Endothelial cell of umbilical vein (primary cell): ENCODE measurements around the gene SLC44A1. TPM values are rescaled to one million over a fixed set of nuclear protein-coding genes. Genes with fewer than 3 reads are reported as not detected.

ENCODE experiments used
- BruUV-seq: library from RNA; stranded (reverse); fragments of 400-500 nt; replicated peaks from 2 replicates; lab custom pipeline; 2021; lab: Mats Ljungman, UMichigan
- CTCF ChIA-PET: fragments of 300-600, 350-600 bp; sonication (Branson Sonifier 250); formaldehyde crosslinking; loops from one replicate; lab custom pipeline; 2021; ENCODE audit warnings: antibody characterized with exemption, inconsistent platforms; lab: Charles Lee
- POLR2A ChIA-PET: fragments of 300-600, 350-600 bp; sonication (Branson Sonifier 250); formaldehyde crosslinking; loops from one replicate; lab custom pipeline; 2021; ENCODE audit warnings: antibody characterized with exemption, inconsistent platforms; lab: Charles Lee
- DNase-seq: peaks from one replicate; pipeline ENCODE4 v3.0.0-alpha.2; 2011; ENCODE audit warnings: low read depth, low spot score
- FAIRE-seq: peaks from 2 replicates; lab custom pipeline; 2011; peaks lifted over from hg19 to GRCh38; lab: Jason Lieb, UNC
- H2AFZ ChIP-seq: 2 replicates; pipeline ENCODE4 v1.6.0; 2012; ENCODE audit warnings: low read depth, low read length, control low read depth, inconsistent platforms
- H3K27ac ChIP-seq: 2 replicates; pipeline ENCODE4 v1.5.1; 2011; ENCODE audit warnings: low read depth, mild to moderate bottlenecking, control low read depth, low read length, moderate library complexity; ENCODE audit not compliant: insufficient read depth
- H3K27me3 ChIP-seq, 2 experiments: 2 replicates each; pipeline versions ENCODE4 v1.6.0 to v1.6.1; 2011; ENCODE audit warnings: low read length in 2 of 2, mixed read lengths in 1 of 2; ENCODE audit not compliant: control insufficient read depth in 2 of 2, insufficient read depth in 2 of 2
- H3K36me3 ChIP-seq, 2 experiments: 2 replicates in 1 of 2; 3 replicates in 1 of 2; pipeline ENCODE4 v1.5.1; 2011; ENCODE audit warnings: low read length in 2 of 2, mild to moderate bottlenecking in 1 of 2, moderate library complexity in 1 of 2; ENCODE audit not compliant: control insufficient read depth in 2 of 2, insufficient read depth in 2 of 2; ENCODE audit errors: extremely low read depth in 1 of 2
- H3K4me1 ChIP-seq: 3 replicates; pipeline ENCODE4 v1.5.1; 2011; ENCODE audit warnings: mild to moderate bottlenecking, low read length; ENCODE audit not compliant: control insufficient read depth, insufficient read depth; ENCODE audit errors: extremely low read depth
- H3K4me2 ChIP-seq: 2 replicates; pipeline ENCODE4 v1.6.1; 2011; ENCODE audit warnings: low read length, control low read depth, mixed read lengths; ENCODE audit not compliant: insufficient read depth
- H3K4me3 ChIP-seq, 3 experiments: fragments of 200-600 bp in 1 of 3; sonication (generic), shearing (Covaris generic) in 1 of 3; replicated peaks in 1 of 3; 2 replicates each; pipeline ENCODE4 v1.5.1; 2011 to 2016; ENCODE audit warnings: control low read depth in 3 of 3, low read length in 3 of 3, mild to moderate bottlenecking in 2 of 3, inconsistent platforms in 1 of 3, low read depth in 1 of 3, moderate library complexity in 1 of 3; ENCODE audit not compliant: insufficient read depth in 1 of 3
- H3K79me2 ChIP-seq: 2 replicates; pipeline ENCODE4 v1.6.0; 2012; ENCODE audit warnings: low read length, inconsistent platforms; ENCODE audit not compliant: control insufficient read depth, insufficient read depth
- H3K9ac ChIP-seq: replicated peaks from 2 replicates; pipeline ENCODE3; 2011; ENCODE audit warnings: low read length, control low read depth; ENCODE audit not compliant: insufficient read depth; ENCODE audit errors: extremely low read depth
- H3K9me1 ChIP-seq: replicated peaks from 3 replicates; pipeline ENCODE4 v1.6.0; 2011; ENCODE audit warnings: mild to moderate bottlenecking, low read length; ENCODE audit not compliant: control insufficient read depth, insufficient read depth; ENCODE audit errors: extremely low read depth
- H3K9me3 ChIP-seq: replicated peaks from 2 replicates; pipeline ENCODE4 v1.5.1; 2012; ENCODE audit warnings: low read length, inconsistent platforms; ENCODE audit not compliant: control insufficient read depth, insufficient read depth
- H4K20me1 ChIP-seq: replicated peaks from 2 replicates; pipeline ENCODE3; 2011; ENCODE audit warnings: mild to moderate bottlenecking, low read length; ENCODE audit not compliant: control insufficient read depth, insufficient read depth; ENCODE audit errors: extremely low read depth
- CTCF ChIP-seq, 2 donors: IDR thresholded peaks; 1 replicate in 1 of 2; 2 replicates in 1 of 2; pipeline ENCODE4 v1.5.1; 2011; ENCODE audit warnings: low read length in 2 of 2, mild to moderate bottlenecking in 2 of 2, moderate library complexity in 2 of 2, control low read depth in 1 of 2, inconsistent platforms in 1 of 2, low read depth in 1 of 2; ENCODE audit not compliant: insufficient read depth in 1 of 2; ENCODE audit errors: extremely low read depth in 1 of 2
- EZH2 ChIP-seq: IDR thresholded peaks from 2 replicates; pipeline ENCODE4 v1.6.1; 2012; ENCODE audit warnings: borderline replicate concordance, low read depth, mild to moderate bottlenecking, moderate library complexity, low read length, inconsistent platforms; ENCODE audit not compliant: severe bottlenecking
- FOS ChIP-seq: IDR thresholded peaks from 2 replicates; pipeline ENCODE4 v1.6.1; 2011; ENCODE audit warnings: mild to moderate bottlenecking, low read length, moderate library complexity, borderline replicate concordance; ENCODE audit not compliant: insufficient read depth
- GATA2 ChIP-seq: IDR thresholded peaks from 2 replicates; pipeline ENCODE4 v1.7.0; 2011; ENCODE audit warnings: low read depth, mild to moderate bottlenecking, moderate library complexity, mixed read lengths, low read length; ENCODE audit not compliant: insufficient read length, insufficient read depth
- JUN ChIP-seq: IDR thresholded peaks from 2 replicates; pipeline ENCODE4 v1.6.1; 2011; ENCODE audit warnings: borderline replicate concordance, low read depth; ENCODE audit not compliant: insufficient read length, insufficient read depth
- MAX ChIP-seq: IDR thresholded peaks from 2 replicates; pipeline ENCODE4 v1.6.1; 2011; ENCODE audit not compliant: insufficient read depth, insufficient read length
- MYC ChIP-seq: IDR thresholded peaks from one replicate; pipeline ENCODE4 v1.6.1; 2011; ENCODE audit warnings: mild to moderate bottlenecking, low read depth, low read length
- POLR2A ChIP-seq: IDR thresholded peaks from 2 replicates; pipeline ENCODE4 v1.6.1; 2012; ENCODE audit warnings: low read depth, mild to moderate bottlenecking, control low read depth, low read length
- POLR2AphosphoS5 ChIP-seq: IDR thresholded peaks from 2 replicates; pipeline ENCODE4 v1.6.1; 2012; ENCODE audit warnings: low read depth, mild to moderate bottlenecking, control low read depth, low read length, moderate library complexity; ENCODE audit not compliant: insufficient read depth
- dilution Hi-C: fragments of 300-500 bp; cut with MboI; formaldehyde crosslinking; loops from one replicate; pipeline ENCODE4 v1.15.0; 2019; ENCODE audit warnings: low sequenced_read_pairs; ENCODE audit not compliant: extremely low pct_ligation_motif_present
- intact Hi-C: fragments of 100-400 bp; cut with micrococcal nuclease; formaldehyde crosslinking; loops from one replicate; pipeline ENCODE4 v1.10.0; 2022
- polyA plus RNA-seq, 4 experiments: library from polyadenylated mRNA; depleted of rRNA in 3 of 4; stranded (reverse) in 3 of 4; unstranded in 1 of 4; fragments of >200 nt; gene quantifications; 2 replicates each; pipeline versions ENCODE4 v1.2.1 to v1.2.3, GENCODE V29; 2011 to 2012; ENCODE audit warnings: missing spikeins in 1 of 4
- total RNA-seq: library from RNA; stranded (reverse); gene quantifications from 2 replicates; pipeline ENCODE4 v1.2.3, GENCODE V29; 2021

Gene SLC44A1
- total and polyA plus RNA-seq, 2 donors (not counting 3 experiments of a cell fraction or from before 2014, with no cell fraction given): 16.1 to 37.7 TPM

- CTCF ChIA-PET: interaction anchor here (1.0 to 1.4 kb wide), 2 partner anchors 15 to 30 kb away, joined by 3 read pairs; no protein-coding TSS in a partner anchor
- H2AFZ ChIP-seq: no peak overlapping the region
- intact Hi-C loops (no loop called here), dilution Hi-C loops (no loop called here)
- no TSS peak for BruUV-seq
- H3K27ac ChIP-seq: no peak overlapping the region
- FAIRE-seq (no peak), DNase-seq (no peak)
- no peak overlapping the region for H3K9ac ChIP-seq
- no peak overlapping the region for H3K4me3 ChIP-seq
- no peaks in the 10 kb centered on the region for H3K9me3 ChIP-seq
- H4K20me1 ChIP-seq: no peaks in the 10 kb centered on the region
- H3K4me2 ChIP-seq: no peak overlapping the region
- POLR2A ChIA-PET: no interaction called here
- H3K27me3 ChIP-seq: no peaks in the 10 kb centered on the region
- no peaks in the 10 kb centered on the region for H3K4me1 ChIP-seq
- no peaks in the 10 kb centered on the region for H3K36me3 ChIP-seq
- peaks cover 3% of the 10 kb centered on the region for H3K9me1 ChIP-seq
- TF ChIP-seq POLR2A: no peak
- no peak for TF ChIP-seq MYC
- TF ChIP-seq POLR2AphosphoS5: no peak
- H3K79me2 ChIP-seq: peaks cover 3% of the 10 kb centered on the region
Observed at GRCh38 chr9:105283795-105284194, 39.3 kb downstream of the SLC44A1 start.

- DNase-seq (no peak), FAIRE-seq (no peak)
- no peak for TF ChIP-seq EZH2
- TF ChIP-seq MAX: no peak
- TF ChIP-seq POLR2A: no peak
- TF ChIP-seq GATA2: no peak
- no peak for TF ChIP-seq POLR2AphosphoS5
- TF ChIP-seq FOS: no peak
- no peak for TF ChIP-seq CTCF (IDR thresholded peaks at IDR 0.05; ENCODE audit: extremely low read depth in 1 of 2, insufficient read depth in 1 of 2, low read depth in 1 of 2, low read length in 2 of 2)
- no peak for TF ChIP-seq JUN
- no peak for TF ChIP-seq MYC
- H3K9me3 ChIP-seq: no peaks in the 10 kb centered on the region
- H3K9ac ChIP-seq: no peak overlapping the region
- H4K20me1 ChIP-seq: no peaks in the 10 kb centered on the region
- ChIA-PET POLR2A (no interaction called here), CTCF (interaction anchor here (1.0 to 1.4 kb wide), 2 partner anchors 16 to 31 kb away, joined by 3 read pairs; no protein-coding TSS in a partner anchor)
- H3K4me3 ChIP-seq: no peak overlapping the region
- H2AFZ ChIP-seq: no peak overlapping the region
- peaks cover 3% of the 10 kb centered on the region for H3K79me2 ChIP-seq
- no peak overlapping the region for H3K4me2 ChIP-seq
- H3K27ac ChIP-seq: no peak overlapping the region
- peaks cover 3% of the 10 kb centered on the region for H3K9me1 ChIP-seq
- no peaks in the 10 kb centered on the region for H3K4me1 ChIP-seq
- dilution Hi-C loops: no loop called here
- no peaks in the 10 kb centered on the region for H3K36me3 ChIP-seq
- no peaks in the 10 kb centered on the region for H3K27me3 ChIP-seq
- no TSS peak for BruUV-seq
- intact Hi-C loops: no loop called here
Observed at GRCh38 chr9:105284463-105284862, 40.0 kb downstream of the SLC44A1 start.
